Ovary (tissue), 9 donors: ENCODE measurements around the gene MCTP2. TPM values are rescaled to one million over a fixed set of nuclear protein-coding genes. Genes with fewer than 3 reads are reported as not detected.

Experiments used
- DNase-seq, 5 donors: peaks; one replicate each; pipeline ENCODE4 v3.0.0-alpha.2; 2019 to 2020
- H3K27ac ChIP-seq, 2 donors: fragments of 200-600 bp; one replicate each; pipeline versions ENCODE4 v1.5.1 to v1.8.0; 2019 to 2022
- H3K27me3 ChIP-seq: fragments of 200-600 bp; one replicate; pipeline ENCODE4 v1.8.0; 2022
- H3K36me3 ChIP-seq: fragments of 200-600 bp; sonication (generic); one replicate; pipeline ENCODE4 v1.5.1; 2019
- H3K4me1 ChIP-seq: one replicate; pipeline ENCODE4 v1.8.1; 2013; ENCODE audit warnings: mild to moderate bottlenecking, moderate library complexity; ENCODE audit not compliant: insufficient read depth
- H3K4me3 ChIP-seq: fragments of 200-600 bp; sonication (generic); one replicate; pipeline ENCODE4 v1.5.1; 2017
- H3K9me3 ChIP-seq, 2 donors: fragments of 200-600 bp in 1 of 2; sonication (generic) in 1 of 2; one replicate each; pipeline versions ENCODE4 v1.5.1 to v1.8.1; 2013 to 2019; ENCODE audit warnings: mild to moderate bottlenecking in 1 of 2, moderate library complexity in 1 of 2
- EP300 ChIP-seq: sonication (generic); formaldehyde crosslinking; IDR thresholded peaks from one replicate; pipeline ENCODE4 v1.6.1; 2017; ENCODE audit warnings: antibody characterized with exemption
- POLR2A ChIP-seq: fragments of 450-650 bp; IDR thresholded peaks from one replicate; pipeline ENCODE4 v1.6.1; 2017; ENCODE audit warnings: antibody characterized with exemption, mild to moderate bottlenecking, moderate library complexity
- WGBS, 3 donors: extraction: QIAGEN DNeasy Blood & Tissue Kit in 1 of 3; methylation state at CpG; one replicate each; pipeline versions ENCODE4 v1.1.5 to v1.1.7; 2013 to 2017; 5-methylcytosine and 5-hydroxymethylcytosine counted together
- intact Hi-C, 4 donors: fragments of 100-400 bp; cut with DNase I; formaldehyde crosslinking; loops; one replicate each; pipeline versions ENCODE4 v1.11.0 to v1.15.1; 2022 to 2023
- polyA plus RNA-seq, 2 donors: library from polyadenylated mRNA; stranded (reverse); fragments of 200-250 nt in 1 of 2; fragments of 350-450 nt in 1 of 2; fragmentation: Illumina TruSeq in 1 of 2; extraction: RNeasy Lipid Tissue Mini Kit (QIAGEN cat#74804) in 1 of 2; gene quantifications; one replicate each; pipeline ENCODE4 v1.2.3, GENCODE V29; 2013 to 2014
- total RNA-seq, 7 donors: library from RNA; depleted of rRNA in 2 of 7; stranded (reverse); fragments of >200 nt in 2 of 7; fragmentation: NEBNext Ultra II Directional in 3 of 7; extraction: Animal tissue kit (Norgen Biotek cat#: 25700) in 3 of 7; gene quantifications; one replicate each; pipeline versions ENCODE4 v1.1.0 to v1.2.4, GENCODE V29; 2016 to 2023
- TF ChIP-seq, protein P1 (sequence below), 3 donors: fragments of 450-650 bp in 2 of 3; fragments of 200-600 bp in 1 of 3; IDR thresholded peaks; one replicate each; pipeline versions ENCODE4 v1.5.1 to v1.8.0; 2016 to 2022; ENCODE audit warnings: antibody characterized with exemption in 3 of 3, mild to moderate bottlenecking in 1 of 3
- donor health status: DM: no; HTN: no; CAD: no; lungs with moderate emphysema.
- donor health status: DM: no; HTN: no; CAD: no.
- donor health status: Bipolar disorder and iron deficiency.
- donor health status: DM: yes; HTN: yes; CAD: no.
- donor health status: DM: no; HTN: no; CAD: no.
- donor health status: DM: yes; HTN: yes; CAD: no.

MCTP2 gene
- total and polyA plus RNA-seq, 9 donors = 0.71 to 44.5 (median 5.7) TPM

DNA sequence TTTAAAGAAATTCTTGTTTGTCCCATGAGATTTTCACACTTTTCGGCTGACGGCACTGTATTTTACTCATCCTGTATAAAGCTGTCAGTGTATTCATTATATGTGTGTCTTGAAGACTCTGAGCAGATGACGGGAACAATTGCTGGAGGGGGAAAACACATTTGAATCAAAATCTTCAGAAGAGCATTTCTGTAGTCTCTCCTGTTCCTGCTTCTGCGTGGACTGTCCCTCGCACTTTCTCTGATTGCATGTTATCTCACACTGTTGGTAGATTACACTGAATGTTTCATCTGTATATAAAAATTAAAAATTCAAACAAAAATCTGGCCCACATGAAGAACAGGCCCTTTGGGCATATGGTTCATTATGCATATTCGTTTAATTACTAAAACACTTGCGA lies 184.9 kb downstream of the MCTP2 start:
- Histone ChIP-seq H3K27ac (no peak overlapping the region), H3K27me3 (no peaks in the 10 kb centered on the region), H3K4me1 (peaks cover 1% of the 10 kb centered on the region), H3K9me3 (no peaks in the 10 kb centered on the region), H3K36me3 (no peaks in the 10 kb centered on the region), H3K4me3 (no peak overlapping the region)
- TF ChIP-seq, protein P1, sequence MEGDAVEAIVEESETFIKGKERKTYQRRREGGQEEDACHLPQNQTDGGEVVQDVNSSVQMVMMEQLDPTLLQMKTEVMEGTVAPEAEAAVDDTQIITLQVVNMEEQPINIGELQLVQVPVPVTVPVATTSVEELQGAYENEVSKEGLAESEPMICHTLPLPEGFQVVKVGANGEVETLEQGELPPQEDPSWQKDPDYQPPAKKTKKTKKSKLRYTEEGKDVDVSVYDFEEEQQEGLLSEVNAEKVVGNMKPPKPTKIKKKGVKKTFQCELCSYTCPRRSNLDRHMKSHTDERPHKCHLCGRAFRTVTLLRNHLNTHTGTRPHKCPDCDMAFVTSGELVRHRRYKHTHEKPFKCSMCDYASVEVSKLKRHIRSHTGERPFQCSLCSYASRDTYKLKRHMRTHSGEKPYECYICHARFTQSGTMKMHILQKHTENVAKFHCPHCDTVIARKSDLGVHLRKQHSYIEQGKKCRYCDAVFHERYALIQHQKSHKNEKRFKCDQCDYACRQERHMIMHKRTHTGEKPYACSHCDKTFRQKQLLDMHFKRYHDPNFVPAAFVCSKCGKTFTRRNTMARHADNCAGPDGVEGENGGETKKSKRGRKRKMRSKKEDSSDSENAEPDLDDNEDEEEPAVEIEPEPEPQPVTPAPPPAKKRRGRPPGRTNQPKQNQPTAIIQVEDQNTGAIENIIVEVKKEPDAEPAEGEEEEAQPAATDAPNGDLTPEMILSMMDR (IDR thresholded peaks at IDR 0.05) = no peak
- no peak for TF ChIP-seq POLR2A
- TF ChIP-seq EP300 = no peak
- WGBS, 3 donors = 95 to 98% (median 97%) methylated on average over 7 of the region's 7 CpGs
- intact Hi-C loops = no loop called here
- DNase-seq = no peak

DNA sequence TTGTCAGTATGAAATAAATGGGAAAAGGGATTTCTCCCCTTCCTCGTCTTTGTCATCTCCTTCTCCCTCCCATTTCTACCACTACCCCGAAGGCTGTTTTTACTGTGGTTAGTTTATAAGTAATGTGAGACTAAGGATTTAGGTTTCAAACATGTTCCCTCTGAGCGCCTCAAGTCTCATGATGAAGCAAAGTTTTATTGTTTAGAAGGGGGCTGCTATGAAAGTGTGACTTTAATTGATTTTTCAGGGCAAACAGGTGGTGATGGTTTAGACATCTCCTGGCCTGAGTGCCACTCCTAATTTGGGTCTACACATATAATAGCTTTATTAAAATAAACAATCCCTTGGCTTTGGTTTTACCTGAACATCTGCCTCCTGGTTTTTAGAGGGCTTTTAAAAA lies 185.5 kb downstream of the MCTP2 start:
- 79 to 87% (median 86%) methylated on average over 3 of the region's 3 CpGs for WGBS, 3 donors
- H3K4me1 ChIP-seq = peaks cover 1% of the 10 kb centered on the region
- TF ChIP-seq POLR2A = no peak
- TF ChIP-seq, protein P1 (IDR thresholded peaks at IDR 0.05) = no peak
- no peak for TF ChIP-seq EP300
- H3K9me3 ChIP-seq = no peaks in the 10 kb centered on the region
- no peak for DNase-seq
- intact Hi-C loops = no loop called here
- no peaks in the 10 kb centered on the region for H3K27me3 ChIP-seq
- no peaks in the 10 kb centered on the region for H3K36me3 ChIP-seq
- H3K4me3 ChIP-seq = no peak overlapping the region
- no peak overlapping the region for H3K27ac ChIP-seq

DNA sequence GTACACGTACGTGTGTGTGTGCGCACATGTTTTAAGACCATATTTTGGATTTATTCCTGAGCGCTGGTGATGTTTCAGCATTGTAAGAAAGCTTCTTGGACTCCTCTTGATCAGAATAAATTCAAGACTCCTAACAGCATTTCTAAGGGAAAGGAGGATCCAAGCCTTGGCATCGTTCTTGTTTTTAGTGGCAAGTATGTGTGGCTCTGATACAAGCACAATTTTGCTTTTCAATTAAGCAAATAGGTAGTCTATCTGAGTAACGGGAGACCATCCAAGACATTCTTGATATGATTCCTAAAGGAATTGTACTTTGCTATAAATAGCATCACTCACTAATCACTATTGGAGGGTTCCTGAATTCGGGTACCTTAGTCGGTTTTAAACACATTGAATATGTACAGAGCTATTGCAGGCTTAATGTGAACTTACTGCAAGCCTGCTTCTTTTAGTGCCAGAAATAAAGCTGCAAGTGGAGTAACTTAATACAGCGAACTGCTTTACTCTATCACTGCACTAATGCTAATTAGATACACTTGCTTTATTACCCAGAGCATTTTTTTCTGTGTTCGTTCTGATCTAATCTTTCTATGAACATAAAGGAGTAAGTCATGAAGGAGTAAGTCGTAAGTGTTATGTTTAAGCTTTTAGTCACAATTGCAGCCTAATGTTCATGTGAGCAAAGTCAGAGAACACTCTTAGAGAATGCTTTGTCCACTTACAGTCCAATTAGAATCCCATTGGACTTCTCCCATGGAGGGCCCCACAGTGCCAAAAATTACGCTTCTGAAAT lies 186.3 kb downstream of the MCTP2 start:
- peaks cover 1% of the 10 kb centered on the region for H3K4me1 ChIP-seq
- 25 to 27% (median 25%) methylated on average over 12 of the region's 12 CpGs for WGBS, 3 donors
- intact Hi-C loops = no loop called here

DNA sequence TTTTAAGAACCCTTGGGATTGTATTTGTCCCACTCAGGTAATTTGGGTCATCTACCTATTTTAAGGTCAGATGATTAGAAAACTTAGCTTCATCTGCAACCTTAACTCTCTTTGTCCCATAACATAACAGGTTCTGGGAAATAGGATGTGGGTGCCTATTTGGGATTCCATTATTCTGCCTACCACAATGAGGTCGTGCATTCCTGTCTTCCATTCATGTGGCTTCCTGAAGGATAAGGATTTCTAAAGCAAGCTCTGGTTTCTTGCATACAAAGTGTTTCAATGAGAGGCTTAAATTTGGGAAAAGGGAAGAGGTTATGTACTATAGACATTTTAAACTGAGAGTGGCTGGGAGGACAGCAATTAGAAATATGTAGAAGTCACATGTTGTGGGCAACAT lies 190.3 kb downstream of the MCTP2 start:
- Histone ChIP-seq H3K4me3 (no peak overlapping the region), H3K36me3 (no peaks in the 10 kb centered on the region), H3K27me3 (no peaks in the 10 kb centered on the region), H3K9me3 (no peaks in the 10 kb centered on the region), H3K27ac (no peak overlapping the region), H3K4me1 (no peaks in the 10 kb centered on the region)
- DNase-seq = no peak
- WGBS, 3 donors = 58 to 75% (median 70%) methylated on average over 1 of the region's 1 CpG
- TF ChIP-seq, protein P1 (IDR thresholded peaks at IDR 0.05) = no peak
- TF ChIP-seq EP300 = no peak
- no peak for TF ChIP-seq POLR2A
- intact Hi-C loops = no loop called here

More for the DNA sequence above, 186.3 kb downstream of the MCTP2 start:
- Histone ChIP-seq H3K36me3 (no peaks in the 10 kb centered on the region), H3K4me3 (no peak overlapping the region), H3K27ac (no peak overlapping the region), H3K27me3 (no peaks in the 10 kb centered on the region), H3K9me3 (no peaks in the 10 kb centered on the region)
- DNase-seq = no peak
- TF ChIP-seq, protein P1 (IDR thresholded peaks at IDR 0.05) = no peak
- TF ChIP-seq POLR2A (no peak), EP300 (no peak)
